Activated T-helper 1 cell treated with anti-CD3 and anti-CD28 coated beads, Interleukin-2, amount 50 U/mL, for 16 hours (primary cell): ENCODE results near the gene LINC00237.

Source experiments
- DNase-seq, 2 donors: peaks; one replicate each; pipeline ENCODE4 v3.0.0-alpha.2; 2020; ENCODE audit warnings: low read depth in 1 of 2, low spot score in 1 of 2

The LINC00237 gene

DNA sequence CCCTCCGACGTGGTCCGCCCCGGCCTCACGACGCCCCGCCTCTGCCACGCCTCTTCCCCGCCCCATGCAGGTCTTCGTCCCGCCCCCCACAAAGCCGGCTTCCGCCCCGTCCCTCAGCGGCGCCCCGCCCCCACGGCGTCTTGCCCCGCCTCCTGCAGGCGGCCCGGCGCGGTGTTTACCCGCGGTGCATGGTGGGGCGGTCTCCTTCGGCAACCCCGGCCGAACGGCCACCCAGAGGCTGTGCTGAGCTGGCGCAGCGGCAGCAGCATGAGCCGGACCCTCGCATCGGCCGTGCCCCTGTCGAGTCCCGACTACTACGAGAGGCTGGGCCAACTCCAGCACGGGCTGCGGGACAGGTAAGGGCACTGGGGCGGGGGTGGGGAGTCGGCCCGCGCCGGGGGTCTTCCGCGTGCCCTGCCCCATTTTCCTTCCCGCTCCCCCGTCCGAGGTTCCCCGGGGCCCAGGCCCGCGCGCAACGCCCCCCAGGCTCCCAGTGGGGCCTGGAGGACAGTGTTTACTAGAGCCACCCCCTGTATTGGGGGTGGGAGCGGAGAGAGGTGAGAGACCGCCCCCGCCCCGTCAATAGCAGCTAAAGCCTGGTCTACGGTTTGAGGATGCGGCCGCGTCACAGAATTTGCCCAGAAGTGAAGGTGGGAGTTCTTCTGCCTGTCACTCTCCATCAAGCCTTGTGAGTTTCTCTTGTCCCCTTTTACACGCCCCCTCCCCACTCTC lies 19.9 kb upstream of the LINC00237 start, which contains the start of gene KIZ:
KIZ (plus strand) TSS at position 234 of the 732 bp plus-strand sequence; CDS start at position 268, 34 bp downstream.
- peak; percentile 96 to 97 for DNase-seq

DNA sequence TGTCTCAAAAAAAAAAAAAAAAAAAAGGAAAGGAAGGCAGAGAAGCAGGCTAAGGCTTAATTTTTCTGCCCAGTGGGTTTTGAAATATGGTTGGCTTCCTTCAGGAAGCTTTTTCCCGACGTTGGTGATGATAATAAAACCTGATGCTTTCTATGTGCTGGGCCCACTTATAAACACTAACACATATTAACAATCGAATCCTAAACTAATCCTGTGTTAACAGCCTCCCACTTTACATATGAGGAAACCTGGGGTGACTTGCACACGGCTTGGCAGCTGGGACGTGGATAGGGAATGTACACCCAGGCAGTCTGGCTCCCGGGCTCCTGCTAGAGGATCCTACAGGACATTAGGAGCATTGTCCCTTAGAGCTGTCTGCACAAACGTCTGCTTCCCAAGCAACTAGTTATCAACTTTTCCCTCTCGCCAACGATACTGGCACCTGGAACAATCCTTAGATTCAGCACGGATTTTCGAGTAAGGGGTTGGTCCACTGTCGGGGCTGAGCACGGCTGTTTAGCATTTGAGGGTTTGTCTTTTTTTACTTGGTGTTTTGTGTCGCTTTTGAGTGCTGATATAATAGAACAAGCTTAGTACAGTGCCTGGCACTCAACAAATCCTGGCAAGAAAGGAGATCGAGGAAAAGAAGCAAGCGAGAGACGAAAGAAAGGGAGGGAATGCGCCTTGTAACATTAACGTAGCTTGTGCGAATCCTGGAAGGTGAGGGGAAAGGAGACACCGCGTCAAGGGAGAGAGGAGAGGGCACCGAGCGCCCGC lies 19.1 kb upstream of the LINC00237 start:
- DNase-seq = no peak

DNA sequence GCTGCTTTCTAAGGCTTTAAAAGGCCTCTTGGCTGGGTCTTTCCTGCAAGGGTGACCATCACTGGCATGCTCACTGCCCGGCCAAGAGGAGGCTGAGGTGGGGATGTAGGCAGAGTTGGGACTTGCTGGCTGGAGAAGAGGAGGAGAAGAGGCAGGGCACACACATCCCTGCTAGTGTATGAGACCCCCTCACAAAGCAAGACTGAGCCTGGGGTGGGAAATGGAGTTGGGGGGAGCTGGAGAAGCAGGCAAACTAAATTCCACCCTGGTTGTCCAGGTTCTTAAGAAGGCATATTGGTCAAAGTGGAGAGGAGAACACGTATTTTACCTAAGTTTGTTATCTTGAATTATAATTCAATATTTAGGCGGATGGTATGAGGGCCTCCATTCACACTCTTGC lies 18.0 kb upstream of the LINC00237 start:
- no peak for DNase-seq

DNA sequence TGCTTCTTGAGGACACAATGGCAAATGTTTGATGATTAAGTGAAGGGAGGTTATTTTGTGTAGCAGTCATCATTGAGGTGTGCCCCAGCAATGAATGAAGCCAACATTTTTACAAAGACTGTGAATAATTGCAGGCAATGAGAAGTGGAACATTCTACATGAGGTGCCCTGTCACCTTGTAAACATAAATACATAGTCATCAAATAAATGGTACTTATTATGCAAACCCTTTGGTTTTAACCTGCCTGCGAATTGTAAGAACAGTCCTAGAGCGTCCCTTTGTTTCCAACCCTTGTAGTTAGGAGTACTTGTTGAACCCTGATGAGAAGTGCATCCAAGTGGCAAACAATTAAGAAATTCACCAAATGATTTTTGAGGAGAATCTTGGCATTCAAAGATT lies 12.6 kb upstream of the LINC00237 start:
- DNase-seq = no peak

DNA sequence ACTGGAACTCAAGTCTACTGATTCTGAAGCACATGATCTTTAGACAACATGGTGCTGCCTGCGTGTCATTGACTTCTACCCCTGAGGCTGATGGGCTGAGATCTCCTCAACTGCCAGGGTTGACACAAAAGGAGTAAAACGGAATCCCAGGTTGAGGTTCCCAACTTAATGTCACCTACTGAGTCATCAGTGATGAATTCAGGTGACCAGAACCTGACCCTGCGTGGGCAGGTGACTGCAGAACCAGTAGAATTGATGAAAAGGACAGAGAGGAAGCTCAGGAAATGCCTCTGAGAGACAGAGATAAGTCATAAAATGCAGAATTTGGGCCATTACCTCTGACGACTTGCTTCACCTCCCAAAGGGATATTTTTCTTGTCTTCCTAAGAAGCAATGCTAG lies 12.0 kb upstream of the LINC00237 start:
- DNase-seq = no peak

DNA sequence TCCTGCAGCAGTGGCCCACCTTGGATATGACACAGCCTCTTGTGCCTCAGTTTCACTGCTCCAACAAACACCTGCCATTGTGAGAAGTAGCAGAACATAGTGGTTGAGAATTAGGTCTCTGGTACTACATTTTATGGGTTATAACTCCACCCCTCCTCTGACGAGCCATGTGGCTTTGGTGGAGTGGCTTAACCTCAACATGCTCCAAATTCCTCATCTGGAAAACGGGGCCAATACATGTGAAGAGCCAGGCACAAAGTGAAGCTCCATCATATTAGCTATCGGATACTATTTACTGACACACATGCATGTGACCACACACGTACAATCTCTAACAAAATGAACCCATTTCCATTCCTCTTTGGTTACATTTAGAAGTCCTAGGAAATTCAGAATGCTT lies 11.4 kb upstream of the LINC00237 start:
- DNase-seq = no peak

DNA sequence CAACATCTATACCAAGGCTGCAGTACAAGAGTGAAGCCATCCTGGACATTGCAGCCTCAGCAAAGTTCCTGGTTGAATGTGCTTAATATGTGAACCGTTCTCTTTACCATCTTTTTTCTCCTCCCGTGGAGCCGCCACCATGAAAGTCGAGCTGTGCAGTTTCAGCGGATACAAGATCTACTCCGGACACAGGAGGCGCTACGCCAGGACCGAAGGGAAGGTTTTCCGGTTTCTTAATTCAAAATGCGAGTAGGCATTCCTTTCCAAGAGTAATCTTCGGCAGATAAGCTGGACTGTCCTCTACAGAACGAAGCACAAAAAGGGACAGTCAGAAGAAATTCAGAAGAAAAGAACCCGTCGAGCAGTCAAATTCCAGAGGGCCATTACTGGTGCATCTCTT lies 8.4 kb upstream of the LINC00237 start:
- no peak for DNase-seq

DNA sequence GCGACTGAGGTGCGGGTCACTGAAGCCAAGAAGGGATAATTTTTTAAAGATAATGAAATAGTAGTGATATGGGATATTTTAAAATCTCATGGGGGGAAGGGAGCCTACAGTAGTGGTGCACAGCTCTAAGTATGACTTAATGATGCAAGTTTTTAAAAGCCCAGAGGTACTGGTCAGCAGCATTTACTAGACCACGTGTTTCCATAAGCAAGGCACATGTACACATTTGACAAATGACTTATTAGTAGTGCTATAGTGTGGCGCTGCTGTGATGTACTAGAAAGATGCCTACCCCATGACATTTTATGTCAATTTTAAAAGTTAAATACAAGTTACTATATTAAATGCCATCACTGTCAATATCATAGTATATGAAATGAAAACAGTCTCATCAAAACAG lies 7.5 kb upstream of the LINC00237 start:
- DNase-seq = no peak

DNA sequence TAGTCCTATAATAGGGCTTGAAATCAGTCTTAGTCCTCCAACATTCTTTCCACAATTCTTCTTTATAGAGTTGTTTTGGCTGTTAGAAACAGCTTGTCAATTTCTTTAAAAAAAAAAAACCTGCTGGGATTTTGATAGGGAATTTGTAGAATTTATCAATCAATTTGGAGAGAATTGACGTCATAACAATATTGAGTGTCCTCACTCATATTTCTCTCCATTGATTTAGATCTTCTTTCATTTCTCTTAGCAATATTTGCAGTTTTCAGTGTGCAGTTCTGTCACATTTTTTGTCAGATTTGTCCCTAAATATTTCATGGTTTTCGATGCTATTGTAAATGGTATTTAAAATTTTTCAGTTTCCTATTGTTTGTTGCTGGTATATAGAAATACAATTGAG lies 5.3 kb upstream of the LINC00237 start:
- no peak for DNase-seq

DNA sequence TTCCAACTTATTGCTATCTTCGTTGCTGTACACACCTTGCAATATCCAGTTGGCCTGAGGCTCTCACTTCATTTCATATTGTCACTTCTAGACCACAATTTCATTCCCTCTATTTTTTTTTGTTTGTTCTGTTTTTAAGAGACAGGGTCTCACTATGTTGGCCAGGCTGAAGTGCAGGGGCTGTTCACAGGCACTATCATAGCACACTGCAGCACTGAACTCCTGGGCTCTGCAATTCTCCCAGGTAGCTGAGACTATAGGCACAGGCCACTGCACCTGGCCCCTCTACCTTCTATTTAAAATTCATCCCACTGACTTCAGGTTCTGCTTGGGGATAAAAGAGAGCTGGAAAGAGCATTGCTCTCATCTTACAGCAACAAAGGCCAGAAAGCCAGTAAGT lies 4.7 kb upstream of the LINC00237 start:
- no peak for DNase-seq

DNA sequence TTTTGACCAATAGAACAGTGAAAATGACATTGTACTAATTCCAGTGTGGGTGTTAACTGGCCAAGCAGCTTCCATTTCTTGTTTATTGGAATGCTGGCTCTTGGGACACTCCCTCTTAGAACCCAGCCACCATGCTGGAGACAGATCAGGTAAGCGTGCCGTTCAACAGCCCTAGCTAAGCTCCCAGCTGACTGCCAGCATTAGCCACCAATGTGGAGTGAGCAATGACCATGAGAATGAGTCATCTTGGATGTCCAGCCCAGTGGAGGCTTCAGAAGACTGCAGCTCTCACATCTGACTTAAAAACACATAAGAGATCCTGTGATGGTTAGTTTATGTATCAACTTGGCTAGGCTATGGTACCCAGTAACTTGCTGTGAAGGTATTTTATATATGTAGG lies 3.0 kb upstream of the LINC00237 start:
- no peak for DNase-seq

DNA sequence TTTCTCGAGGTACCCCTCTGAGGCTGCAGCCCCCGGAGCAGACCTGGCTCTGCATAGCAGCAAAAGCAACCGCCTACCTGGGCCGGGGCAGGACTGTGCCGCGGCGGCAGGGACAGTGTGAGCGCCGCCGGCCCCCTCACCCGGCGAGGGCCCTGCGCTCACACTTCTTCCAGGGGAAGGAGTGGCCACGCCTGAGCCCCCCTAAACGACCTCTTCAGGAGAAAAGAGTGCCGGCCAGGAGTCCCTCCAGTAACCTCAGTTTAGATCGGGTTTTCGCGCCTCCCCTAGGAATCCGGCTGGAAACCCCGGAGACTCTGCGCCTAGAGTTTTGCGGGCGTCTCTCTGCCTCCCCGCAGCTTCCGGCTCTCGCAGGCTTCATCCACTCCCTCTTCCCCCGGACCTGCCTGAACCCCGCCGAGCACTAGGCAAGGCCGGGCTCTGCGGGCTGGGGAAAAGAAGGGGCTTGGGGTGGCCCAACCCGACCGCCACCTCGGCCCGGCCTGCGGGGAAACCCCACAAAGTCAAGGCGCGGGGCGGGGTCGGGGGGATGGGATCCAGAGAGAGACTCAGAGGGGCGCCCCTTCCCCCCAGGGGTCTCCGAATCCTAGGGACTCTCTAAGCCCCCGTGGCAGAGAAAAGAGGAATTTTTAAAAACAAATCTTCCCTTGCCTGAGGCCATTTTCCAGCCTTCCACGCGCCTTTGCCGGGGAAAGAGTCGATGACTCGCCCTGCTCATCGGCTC lies 558 bp downstream of the LINC00237 start:
- DNase-seq = no peak

DNA sequence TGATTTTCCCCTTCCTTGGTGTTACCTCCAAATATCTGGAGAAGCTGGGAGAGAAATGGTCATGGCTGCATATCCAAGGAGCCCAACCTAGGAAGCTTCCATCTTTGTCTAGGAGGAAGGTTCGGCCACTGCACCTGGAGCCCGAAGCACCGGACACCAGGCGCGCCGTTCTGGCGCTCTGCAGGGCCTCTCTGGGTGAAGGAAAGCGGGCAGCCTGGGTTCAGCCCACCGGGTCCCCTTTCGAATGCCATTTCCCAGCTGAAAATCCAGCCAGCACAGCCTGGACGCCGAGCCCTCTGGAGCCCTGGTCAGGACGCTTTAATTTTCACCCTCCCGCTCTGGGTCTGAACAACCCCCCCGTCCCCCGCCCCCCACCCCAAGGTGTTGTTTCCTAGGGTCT lies 1.2 kb downstream of the LINC00237 start:
- no peak for DNase-seq

DNA sequence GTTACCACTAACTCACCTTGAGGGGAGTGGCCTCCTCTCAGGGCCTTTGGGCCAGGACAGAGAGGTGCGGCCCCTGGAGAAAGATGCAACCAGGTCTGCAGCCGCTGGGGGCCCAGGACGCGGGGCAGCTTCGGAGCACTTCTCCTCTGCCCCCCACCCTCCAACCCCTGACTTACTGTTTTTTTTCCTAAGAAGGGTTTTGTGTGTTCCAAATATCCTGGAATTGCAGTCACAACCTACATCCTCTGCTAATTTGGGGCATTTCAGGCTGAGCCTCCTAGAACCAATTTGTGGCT lies 1.7 kb downstream of the LINC00237 start:
- DNase-seq = no peak

DNA sequence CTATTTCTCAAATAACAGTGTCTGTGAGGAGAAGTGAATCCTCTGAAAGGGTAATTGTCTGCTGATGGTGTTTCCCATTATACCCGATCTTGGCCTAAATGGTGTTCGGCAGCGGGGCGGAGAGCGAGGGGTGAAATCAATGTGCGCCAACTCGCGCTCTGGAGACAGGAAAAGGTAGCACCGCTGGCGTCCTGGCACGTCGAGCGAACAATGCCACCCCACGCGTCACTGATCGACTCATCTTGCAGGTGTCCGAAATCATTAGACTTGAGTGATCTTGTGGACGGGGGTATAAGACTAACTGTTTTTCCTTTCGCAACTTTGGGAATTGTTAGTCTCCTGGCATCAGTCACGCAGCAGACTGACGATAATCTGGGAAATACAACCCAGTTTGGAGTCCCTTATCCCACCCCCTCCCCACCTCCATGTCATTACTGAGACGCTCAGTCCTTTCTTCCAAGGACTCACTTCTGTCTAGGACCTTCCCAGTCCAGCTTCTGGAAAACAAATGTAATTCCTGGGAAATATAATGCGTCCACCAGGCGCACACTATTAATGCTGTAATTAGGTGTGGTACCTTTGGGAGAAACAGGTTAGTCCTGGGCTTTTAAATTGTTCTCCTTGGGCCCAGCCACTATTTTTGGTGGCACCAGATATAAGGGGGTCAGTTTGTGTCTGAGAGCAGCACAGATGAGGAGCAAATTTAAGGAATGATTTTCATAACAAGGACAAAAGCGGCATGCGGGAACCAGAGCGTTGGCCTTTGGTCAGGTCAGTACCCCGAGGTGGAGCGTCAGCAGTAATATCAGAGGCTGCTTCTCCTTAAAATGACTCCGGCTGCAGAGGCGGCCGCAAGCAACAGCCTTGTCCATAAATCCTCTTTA lies 2.3 kb downstream of the LINC00237 start:
- no peak for DNase-seq

DNA sequence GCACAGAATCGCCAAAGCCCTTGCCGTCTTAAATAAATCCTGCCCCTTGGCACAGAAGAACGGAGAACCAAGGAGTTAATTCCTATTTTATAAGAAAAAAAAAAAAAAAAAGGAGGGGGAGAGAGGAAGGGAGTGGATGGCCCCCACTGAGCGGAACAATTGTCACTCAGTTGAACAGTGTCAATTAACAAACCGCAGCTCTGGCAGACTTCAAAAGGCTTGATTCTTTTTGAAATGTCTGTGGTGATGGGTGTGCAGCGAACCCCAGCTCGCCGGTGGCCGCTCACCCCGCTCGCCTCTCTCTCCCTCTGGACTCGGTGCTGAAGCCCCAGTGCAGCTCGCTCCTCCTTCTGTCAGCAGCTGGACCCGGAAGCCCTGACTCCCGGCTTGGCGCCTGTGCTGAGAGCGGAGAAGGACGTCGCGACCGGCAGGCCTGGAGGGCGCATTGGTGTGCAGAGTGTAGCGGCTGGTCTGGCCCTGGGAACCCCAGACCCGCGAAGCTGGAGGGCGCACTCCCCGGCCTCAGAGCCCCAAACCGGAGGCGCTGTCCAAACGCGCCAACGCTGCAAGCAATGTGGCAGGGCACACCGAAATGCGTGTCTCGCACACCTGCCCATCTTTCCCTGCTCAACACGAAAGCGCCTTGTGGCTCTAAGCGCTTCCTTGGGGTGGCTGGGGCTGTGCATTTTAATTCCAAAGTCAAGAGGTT lies 3.4 kb downstream of the LINC00237 start:
- no peak for DNase-seq

DNA sequence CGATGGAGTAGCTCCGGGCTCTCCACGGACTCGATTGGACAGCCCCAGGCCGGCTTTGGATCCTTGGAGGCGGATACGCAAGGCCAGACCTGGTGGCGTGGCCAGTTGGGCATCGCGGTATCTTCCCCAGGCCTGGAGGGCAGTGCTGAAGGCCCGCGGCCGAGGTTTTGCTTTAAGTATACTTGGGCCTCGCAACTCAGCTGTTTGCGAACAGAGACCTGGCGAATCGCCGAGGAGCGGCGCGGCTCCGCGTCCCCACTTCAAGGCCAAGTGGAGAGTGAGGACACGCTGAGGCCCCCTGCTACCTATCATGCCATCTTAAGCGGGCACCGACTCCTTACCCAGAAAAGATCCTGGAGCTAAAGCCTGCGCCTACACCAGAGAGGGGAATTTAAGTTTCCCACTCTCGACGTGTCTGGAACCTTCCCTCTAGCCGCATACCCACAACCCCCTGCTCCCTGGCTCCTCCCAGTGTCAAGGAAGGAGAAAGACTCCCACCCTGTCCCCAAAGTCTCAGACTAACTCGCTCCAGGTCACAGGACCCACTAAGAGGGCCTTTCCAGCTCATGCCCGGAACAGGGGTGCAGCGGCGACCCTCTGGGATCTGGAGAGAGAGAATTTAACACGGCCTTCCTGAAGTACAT lies 4.1 kb downstream of the LINC00237 start:
- no peak for DNase-seq

DNA sequence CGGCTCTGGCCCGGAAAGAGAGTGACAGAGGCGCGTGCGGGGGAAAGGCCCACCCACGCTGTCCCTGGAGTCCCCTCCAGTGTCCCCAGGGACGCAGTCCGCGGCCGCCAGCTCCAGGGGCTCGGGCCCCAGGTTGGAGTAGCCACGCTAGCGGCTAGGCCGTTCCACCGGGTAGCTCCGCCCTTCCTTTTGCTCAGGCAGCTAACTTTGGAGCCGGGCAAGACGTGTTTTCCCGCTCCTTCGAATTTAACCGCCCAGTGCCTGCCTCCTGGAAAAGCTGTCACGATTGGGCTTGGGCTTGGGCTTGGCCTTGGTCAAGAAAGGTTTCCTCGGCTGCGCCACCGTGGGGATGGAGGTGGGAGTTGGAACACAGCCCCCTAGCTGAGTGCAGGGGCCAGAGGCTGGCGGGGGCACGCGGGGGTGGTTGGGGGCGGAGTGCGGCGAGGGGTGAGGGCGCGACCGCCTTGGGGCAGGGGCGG lies 4.7 kb downstream of the LINC00237 start:
- DNase-seq = no peak

DNA sequence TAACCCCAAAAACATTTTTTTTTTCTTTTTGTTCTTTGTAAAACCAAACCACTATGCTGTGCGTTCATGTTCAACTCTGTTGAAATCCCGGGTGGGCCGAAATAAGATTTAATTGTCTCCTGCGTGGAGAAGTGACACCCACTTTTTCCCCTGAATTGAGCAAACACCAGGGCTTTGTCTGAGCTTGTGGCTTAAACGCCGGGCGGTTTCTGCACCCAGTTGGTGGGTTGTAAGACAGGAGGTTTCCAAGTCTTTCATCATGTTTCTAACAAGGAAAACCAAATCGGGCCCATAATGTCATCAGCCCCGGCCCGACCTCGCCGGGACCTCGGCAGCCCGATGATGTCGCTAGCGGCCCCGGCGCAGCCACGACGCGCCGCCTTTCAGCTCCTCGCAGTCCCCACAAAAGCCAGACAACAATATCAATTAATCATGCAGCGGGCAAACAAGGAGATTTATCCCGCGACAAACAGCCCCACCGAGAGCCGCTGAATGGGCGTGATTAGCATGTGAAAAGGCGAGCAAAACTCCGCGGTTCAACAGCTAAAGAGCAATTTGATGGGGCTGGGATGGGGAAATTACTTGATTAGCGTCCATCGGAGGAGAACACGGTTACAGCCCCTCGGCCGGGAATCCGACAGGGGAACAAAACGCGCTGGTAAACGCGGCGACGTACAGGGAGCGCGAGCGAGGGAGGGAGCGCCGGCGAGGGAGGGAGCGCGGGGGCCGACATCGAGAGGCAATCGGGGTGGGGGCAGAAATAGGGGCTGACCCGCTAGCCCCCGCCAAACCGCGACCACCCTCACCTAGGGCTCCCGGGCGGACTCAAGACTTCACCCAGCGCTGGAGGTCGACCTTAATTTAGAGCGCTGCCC lies 5.3 kb downstream of the LINC00237 start:
- DNase-seq = no peak
